Breast epithelium (tissue), 4 donors: Measurements from ENCODE around the gene MEX3D. TPM values are rescaled to one million over a fixed set of nuclear protein-coding genes. Genes with fewer than 3 reads are reported as not detected.

Experiments used
- DNase-seq, 2 donors: peaks; one replicate each; pipeline ENCODE4 v3.0.0-alpha.2; 2019; ENCODE audit warnings: low spot score in 2 of 2
- H3K27ac ChIP-seq, 2 donors: fragments of 200-600 bp; sonication (generic) in 1 of 2; one replicate each; pipeline ENCODE4 v1.5.1; 2016 to 2019; ENCODE audit warnings: mild to moderate bottlenecking in 1 of 2
- H3K27me3 ChIP-seq, 2 donors: fragments of 200-600 bp; sonication (generic) in 1 of 2; one replicate each; pipeline versions ENCODE4 v1.5.1 to v1.6.0; 2017 to 2019; ENCODE audit warnings: control low read depth in 1 of 2, mild to moderate bottlenecking in 1 of 2
- H3K36me3 ChIP-seq: fragments of 200-600 bp; one replicate; pipeline ENCODE4 v1.5.1; 2019
- H3K4me1 ChIP-seq, 2 donors: fragments of 200-600 bp; sonication (generic); one replicate each; pipeline ENCODE4 v1.5.1; 2016 to 2019; ENCODE audit warnings: control low read depth in 1 of 2
- H3K4me3 ChIP-seq, 3 donors: fragments of 200-600 bp; sonication (generic); 1 replicate in 2 of 3; 2 replicates in 1 of 3; pipeline ENCODE4 v1.5.1; 2016 to 2019; ENCODE audit warnings: mild to moderate bottlenecking in 3 of 3, moderate library complexity in 2 of 3
- H3K9me3 ChIP-seq, 2 donors: fragments of 200-600 bp; sonication (generic) in 1 of 2; one replicate each; pipeline ENCODE4 v1.5.1; 2016 to 2019; ENCODE audit warnings: control low read depth in 1 of 2
- CTCF ChIP-seq, 3 donors: fragments of 450-650 bp; IDR thresholded peaks; one replicate each; pipeline ENCODE4 v1.5.1; 2016 to 2017; ENCODE audit warnings: antibody characterized with exemption in 3 of 3, mild to moderate bottlenecking in 3 of 3, moderate library complexity in 3 of 3
- POLR2A ChIP-seq: fragments of 450-650 bp; IDR thresholded peaks from one replicate; pipeline ENCODE4 v1.6.1; 2016; ENCODE audit warnings: antibody characterized with exemption, mild to moderate bottlenecking, moderate library complexity
- POLR2AphosphoS5 ChIP-seq, 3 donors: sonication (generic); formaldehyde crosslinking; IDR thresholded peaks; one replicate each; pipeline ENCODE4 v1.6.1; 2017; ENCODE audit warnings: antibody characterized with exemption in 3 of 3
- intact Hi-C: fragments of 100-400 bp; cut with DNase I; formaldehyde crosslinking; loops from one replicate; pipeline ENCODE4 v1.15.1; 2023; ENCODE audit warnings: low total_unique reads
- total RNA-seq, 3 donors: library from RNA; depleted of rRNA; stranded (reverse); fragments of >200 nt; gene quantifications; one replicate each; pipeline ENCODE4 v1.1.0, GENCODE V29; 2016

MEX3D gene
- total RNA-seq, 3 donors from 2014 or later = 12.5 to 14.3 (median 12.6) TPM

GRCh38 chr19:1510807-1511206 lies 57.3 kb downstream of the MEX3D start:
- TF ChIP-seq CTCF (IDR thresholded peaks at IDR 0.05) = no peak
- no peak for TF ChIP-seq POLR2A
- no peak for TF ChIP-seq POLR2AphosphoS5 (IDR thresholded peaks at IDR 0.05)
- no peak for DNase-seq
- Histone ChIP-seq H3K4me1 (no peaks in the 10 kb centered on the region), H3K27ac (peak overlapping the region; percentile 40 to 48), H3K27me3 (peaks cover 6 to 10% of the 10 kb centered on the region in 2 donors), H3K4me3 (no peak overlapping the region), H3K9me3 (peaks cover 0 to 6% of the 10 kb centered on the region in 2 donors), H3K36me3 (no peaks in the 10 kb centered on the region)
- intact Hi-C loops = no loop called here

GRCh38 chr19:1510442-1510806 lies 57.7 kb downstream of the MEX3D start:
- Histone ChIP-seq H3K27ac (peak overlapping the region; percentile 40 to 48), H3K9me3 (peaks cover 0 to 6% of the 10 kb centered on the region in 2 donors), H3K27me3 (peaks cover 6 to 10% of the 10 kb centered on the region in 2 donors), H3K4me3 (no peak overlapping the region), H3K4me1 (no peaks in the 10 kb centered on the region), H3K36me3 (no peaks in the 10 kb centered on the region)
- no peak for TF ChIP-seq CTCF (IDR thresholded peaks at IDR 0.05)
- TF ChIP-seq POLR2A = no peak
- TF ChIP-seq POLR2AphosphoS5 (IDR thresholded peaks at IDR 0.05) = no peak
- intact Hi-C loops = no loop called here
- no peak for DNase-seq

GRCh38 chr19:1509602-1510441 lies 58.3 kb downstream of the MEX3D start:
- Histone ChIP-seq H3K27me3 (peaks cover 4 to 10% of the 10 kb centered on the region in 2 donors), H3K4me1 (no peaks in the 10 kb centered on the region), H3K36me3 (no peaks in the 10 kb centered on the region), H3K27ac (peak overlapping the region; percentile 40 to 48), H3K9me3 (peaks cover 0 to 6% of the 10 kb centered on the region in 2 donors), H3K4me3 (no peak overlapping the region)
- intact Hi-C loops = no loop called here
- TF ChIP-seq CTCF (IDR thresholded peaks at IDR 0.05) = no peak
- TF ChIP-seq POLR2AphosphoS5 (IDR thresholded peaks at IDR 0.05) = no peak
- no peak for TF ChIP-seq POLR2A
- DNase-seq = no peak

- H3K4me1 ChIP-seq = peaks cover 0 to 2% of the 10 kb centered on the region in 2 donors
Measured at GRCh38 chr19:1508507-1508856, 59.6 kb downstream of the MEX3D start.

More at GRCh38 chr19:1508507-1508856, 59.6 kb downstream of the MEX3D start:
- Histone ChIP-seq H3K27ac (peak overlapping the region; percentile 91 to 95), H3K27me3 (peaks cover 3 to 5% of the 10 kb centered on the region in 2 donors), H3K36me3 (no peaks in the 10 kb centered on the region), H3K9me3 (peaks cover 0 to 6% of the 10 kb centered on the region in 2 donors), H3K4me3 (peak overlapping the region in 2 of 3 donors; percentile 53 to 69)
- no peak for TF ChIP-seq CTCF (IDR thresholded peaks at IDR 0.05)
- no peak for TF ChIP-seq POLR2AphosphoS5 (IDR thresholded peaks at IDR 0.05)
- no peak for TF ChIP-seq POLR2A
- intact Hi-C loops = no loop called here
- no peak for DNase-seq
